ENCODE data around the gene NFATC1.

Gene NFATC1

DNA sequence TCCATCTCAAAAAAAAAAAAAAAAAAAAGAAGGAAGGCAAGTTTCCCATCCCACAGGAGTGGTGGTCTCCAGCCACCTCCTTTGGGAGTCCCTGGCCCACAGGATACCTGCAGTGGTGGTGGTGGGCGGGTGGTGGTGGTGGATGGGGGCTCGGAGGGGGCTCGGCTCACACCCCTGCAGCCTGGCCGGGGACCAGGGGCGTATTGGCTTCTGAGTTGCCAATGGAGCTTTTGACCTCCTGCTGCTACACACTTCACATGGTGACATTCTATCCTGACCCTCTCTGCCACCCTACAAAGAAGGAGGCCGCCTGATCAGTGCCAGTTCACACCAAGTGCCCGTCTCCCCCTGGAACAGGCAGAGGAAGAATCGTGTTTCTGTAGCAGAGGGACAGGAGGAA, 119.6 kb downstream of the NFATC1 start:
- H3K27me3 ChIP-seq (ENCODE audit: control insufficient read depth, insufficient read depth, low read length): peaks cover 5% of the 10 kb centered on the region
- H3K9ac ChIP-seq (ENCODE audit: low read depth, low read length): no peak overlapping the region
- no peaks in the 10 kb centered on the region for H3K4me1 ChIP-seq (ENCODE audit: control insufficient read depth, insufficient read depth, low read length)
- no peaks in the 10 kb centered on the region for H3K9me3 ChIP-seq (replicated peaks; ENCODE audit: low read length)
- H3K4me2 ChIP-seq (ENCODE audit: low read length): no peak overlapping the region
- H3K36me3 ChIP-seq (ENCODE audit: insufficient read depth, low read length): no peaks in the 10 kb centered on the region
- no peak overlapping the region for H3K4me3 ChIP-seq (ENCODE audit: low read length)

DNA sequence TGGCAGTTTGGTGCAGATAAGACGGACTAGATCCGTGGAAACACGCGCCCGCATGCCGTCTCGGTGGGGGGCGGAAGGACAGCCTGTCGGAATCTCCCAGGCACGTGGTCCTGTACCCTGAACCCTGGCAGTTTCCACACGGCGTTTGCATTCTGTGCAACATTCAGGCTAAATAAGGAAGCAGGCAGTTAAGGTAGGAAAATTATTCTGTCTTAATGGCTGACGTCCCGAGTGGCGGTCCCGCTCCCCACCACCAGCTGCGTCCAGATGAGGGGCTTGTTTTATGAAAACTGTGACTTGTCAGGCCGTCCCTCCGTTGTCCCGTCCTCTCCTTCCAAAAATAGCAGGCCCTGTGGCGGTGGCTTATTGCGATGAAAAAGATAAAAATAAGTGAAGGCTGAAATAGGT, 120.2 kb downstream of the NFATC1 start:
- Histone ChIP-seq H3K36me3 (ENCODE audit: insufficient read depth, low read length) (no peaks in the 10 kb centered on the region), H3K4me1 (ENCODE audit: control insufficient read depth, insufficient read depth, low read length) (no peaks in the 10 kb centered on the region), H3K27me3 (ENCODE audit: control insufficient read depth, insufficient read depth, low read length) (peaks cover 5% of the 10 kb centered on the region), H3K4me3 (ENCODE audit: low read length) (no peak overlapping the region), H3K9me3 (replicated peaks; ENCODE audit: low read length) (no peaks in the 10 kb centered on the region), H3K9ac (ENCODE audit: low read depth, low read length) (no peak overlapping the region), H3K4me2 (ENCODE audit: low read length) (no peak overlapping the region)

DNA sequence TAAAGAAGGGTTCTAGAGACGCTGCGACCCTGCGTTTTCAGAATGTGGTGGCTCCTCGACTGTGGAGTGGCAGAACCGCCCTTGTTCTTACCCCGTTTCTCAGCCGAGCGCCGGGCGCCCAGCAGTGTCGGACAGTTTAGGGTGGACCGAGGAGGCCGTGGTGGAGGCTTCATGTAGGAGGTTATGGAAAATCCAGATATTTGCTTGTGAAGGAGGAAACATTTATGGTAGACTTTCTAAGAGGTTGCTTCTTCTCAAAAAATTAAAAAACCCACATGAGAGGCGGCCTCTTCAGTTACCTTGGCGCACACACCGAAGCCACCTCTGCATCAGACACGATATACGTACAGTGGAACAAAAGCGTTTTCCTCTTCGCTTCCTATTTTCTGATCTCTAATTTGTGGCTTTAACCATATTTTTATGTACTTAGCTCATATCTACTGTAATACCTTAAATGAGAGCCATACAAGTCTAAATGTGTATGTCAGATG, 120.8 kb downstream of the NFATC1 start:
- Histone ChIP-seq H3K9me3 (replicated peaks; ENCODE audit: low read length) (no peaks in the 10 kb centered on the region), H3K4me3 (ENCODE audit: low read length) (no peak overlapping the region), H3K27me3 (ENCODE audit: control insufficient read depth, insufficient read depth, low read length) (peaks cover 5% of the 10 kb centered on the region), H3K9ac (ENCODE audit: low read depth, low read length) (no peak overlapping the region), H3K4me2 (ENCODE audit: low read length) (no peak overlapping the region), H3K36me3 (ENCODE audit: insufficient read depth, low read length) (no peaks in the 10 kb centered on the region), H3K4me1 (ENCODE audit: control insufficient read depth, insufficient read depth, low read length) (no peaks in the 10 kb centered on the region)

DNA sequence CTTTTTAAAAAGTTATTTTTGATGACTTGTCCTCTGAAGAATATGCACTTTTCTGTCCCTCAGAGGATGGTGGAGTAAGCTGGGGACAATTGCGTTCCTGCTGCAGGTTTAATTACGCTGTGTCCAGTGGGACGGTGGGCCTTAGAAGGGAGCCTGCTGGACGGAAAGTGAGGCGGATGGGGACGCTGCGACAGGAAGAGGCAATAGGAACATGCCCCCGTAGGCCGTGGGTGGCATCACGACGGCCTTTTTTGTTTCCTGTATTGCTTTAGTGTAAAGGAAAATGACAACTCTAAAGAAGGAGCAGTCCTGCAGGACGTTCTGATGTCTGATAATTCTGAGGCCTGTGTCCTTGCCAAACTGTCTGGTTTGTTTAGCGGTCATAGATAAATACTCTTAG, 121.6 kb downstream of the NFATC1 start:
- no peaks in the 10 kb centered on the region for H3K9me3 ChIP-seq (replicated peaks; ENCODE audit: low read length)
- H3K36me3 ChIP-seq (ENCODE audit: insufficient read depth, low read length): no peaks in the 10 kb centered on the region
- no peaks in the 10 kb centered on the region for H3K4me1 ChIP-seq (ENCODE audit: control insufficient read depth, insufficient read depth, low read length)
- H3K4me3 ChIP-seq (ENCODE audit: low read length): no peak overlapping the region
- peaks cover 5% of the 10 kb centered on the region for H3K27me3 ChIP-seq (ENCODE audit: control insufficient read depth, insufficient read depth, low read length)
- no peak overlapping the region for H3K4me2 ChIP-seq (ENCODE audit: low read length)
- no peak overlapping the region for H3K9ac ChIP-seq (ENCODE audit: low read depth, low read length)

DNA sequence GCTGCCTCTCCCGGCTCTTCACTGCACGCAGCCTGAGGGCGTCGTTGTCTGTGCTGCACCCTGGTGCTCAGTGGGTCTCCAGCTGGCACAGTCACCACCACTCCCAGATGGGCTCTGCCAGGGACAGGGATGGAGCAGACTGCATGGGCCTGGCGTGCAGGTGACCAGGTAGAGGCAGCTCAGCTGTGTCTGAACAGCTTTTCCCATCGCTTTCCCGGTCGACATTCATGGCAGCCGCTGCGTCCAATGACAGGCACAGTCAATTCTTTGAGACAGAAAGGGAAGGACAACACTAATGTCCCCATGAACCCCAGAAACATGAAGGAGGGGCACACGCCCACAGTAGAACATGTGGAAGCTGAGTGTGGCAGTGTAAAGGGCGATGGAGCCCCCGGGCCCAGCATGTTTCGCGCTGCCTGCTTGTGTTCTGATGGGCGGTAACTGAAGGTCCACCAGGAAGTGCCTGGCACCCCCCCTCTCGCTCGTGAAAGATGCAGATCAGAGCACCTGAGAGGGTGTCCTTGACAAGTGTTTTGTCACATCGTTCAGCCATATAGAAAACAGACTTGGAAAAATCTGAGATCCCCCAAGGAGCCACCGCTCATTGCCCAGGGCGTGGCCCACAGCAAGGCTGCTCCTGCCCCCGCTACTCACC, 122.4 kb downstream of the NFATC1 start:
- Histone ChIP-seq H3K27me3 (ENCODE audit: control insufficient read depth, insufficient read depth, low read length) (peaks cover 5% of the 10 kb centered on the region), H3K4me1 (ENCODE audit: control insufficient read depth, insufficient read depth, low read length) (no peaks in the 10 kb centered on the region), H3K4me2 (ENCODE audit: low read length) (no peak overlapping the region), H3K9ac (ENCODE audit: low read depth, low read length) (no peak overlapping the region), H3K4me3 (ENCODE audit: low read length) (no peak overlapping the region), H3K9me3 (replicated peaks; ENCODE audit: low read length) (no peaks in the 10 kb centered on the region), H3K36me3 (ENCODE audit: insufficient read depth, low read length) (no peaks in the 10 kb centered on the region)

DNA sequence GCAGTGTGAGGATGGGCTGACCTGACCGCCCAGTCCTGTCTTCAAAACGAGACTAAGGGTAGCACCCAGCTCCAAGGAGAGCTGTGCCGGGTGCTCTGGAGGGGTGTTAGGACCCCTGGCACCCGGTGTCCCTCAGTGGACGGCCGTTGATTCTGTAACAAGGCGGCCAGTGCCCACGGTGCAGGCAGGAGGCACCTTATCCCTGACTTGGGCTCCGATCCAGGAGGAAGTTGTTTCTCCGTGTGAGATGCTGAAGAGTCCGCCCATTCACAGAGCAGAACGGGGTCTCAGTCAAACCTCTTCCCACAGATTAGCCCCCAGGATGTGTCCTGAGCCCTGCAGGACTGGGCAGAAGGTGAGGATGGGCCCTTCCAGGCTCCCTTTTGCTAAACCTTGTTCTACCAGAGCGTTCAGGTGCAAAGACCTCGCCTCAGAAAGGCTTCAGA, 123.0 kb downstream of the NFATC1 start:
- Histone ChIP-seq H3K4me1 (ENCODE audit: control insufficient read depth, insufficient read depth, low read length) (no peaks in the 10 kb centered on the region), H3K4me2 (ENCODE audit: low read length) (no peak overlapping the region), H3K9ac (ENCODE audit: low read depth, low read length) (no peak overlapping the region), H3K36me3 (ENCODE audit: insufficient read depth, low read length) (no peaks in the 10 kb centered on the region), H3K4me3 (ENCODE audit: low read length) (no peak overlapping the region), H3K9me3 (replicated peaks; ENCODE audit: low read length) (no peaks in the 10 kb centered on the region), H3K27me3 (ENCODE audit: control insufficient read depth, insufficient read depth, low read length) (peaks cover 5% of the 10 kb centered on the region)

DNA sequence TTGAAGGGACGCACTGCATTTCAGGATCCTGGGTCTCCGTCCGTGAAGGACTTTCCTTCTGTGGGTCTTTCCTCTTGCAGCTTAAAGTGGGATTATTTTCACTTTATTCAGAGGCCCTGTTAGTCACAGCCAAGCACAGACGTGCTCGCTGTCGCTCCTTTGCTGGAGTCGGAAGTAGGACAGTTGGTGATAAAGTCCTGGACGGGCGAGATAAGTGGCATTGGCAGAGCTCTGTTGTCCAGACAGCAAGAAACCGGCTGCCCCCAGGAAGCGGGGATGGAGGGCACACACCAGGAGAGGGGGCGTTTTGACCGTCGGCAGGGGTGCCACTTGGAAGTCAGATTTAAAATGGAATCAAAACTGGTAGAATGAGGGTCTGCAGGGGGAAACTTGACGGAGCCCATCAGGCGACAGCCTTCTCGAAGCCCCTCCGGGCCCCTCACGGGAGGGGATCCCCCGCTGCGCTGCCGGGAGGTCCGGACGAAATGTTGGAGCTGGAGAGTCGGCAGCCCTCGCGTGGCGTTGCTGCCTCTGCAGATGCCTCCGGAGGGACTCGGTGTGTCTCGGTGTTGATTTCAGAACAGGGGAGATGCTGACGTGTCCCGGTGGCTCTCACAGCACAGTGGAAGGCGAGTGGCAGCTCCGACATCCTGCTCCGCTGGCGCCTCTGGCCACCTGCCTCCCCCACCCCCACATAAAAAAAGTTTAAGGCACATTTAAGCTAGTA, 124.2 kb downstream of the NFATC1 start:
- no peaks in the 10 kb centered on the region for H3K4me1 ChIP-seq (ENCODE audit: control insufficient read depth, insufficient read depth, low read length)
- H3K9ac ChIP-seq (ENCODE audit: low read depth, low read length): no peak overlapping the region
- no peaks in the 10 kb centered on the region for H3K36me3 ChIP-seq (ENCODE audit: insufficient read depth, low read length)
- H3K4me2 ChIP-seq (ENCODE audit: low read length): no peak overlapping the region
- H3K4me3 ChIP-seq (ENCODE audit: low read length): no peak overlapping the region
- H3K9me3 ChIP-seq (replicated peaks; ENCODE audit: low read length): no peaks in the 10 kb centered on the region
- peaks cover 5% of the 10 kb centered on the region for H3K27me3 ChIP-seq (ENCODE audit: control insufficient read depth, insufficient read depth, low read length)

DNA sequence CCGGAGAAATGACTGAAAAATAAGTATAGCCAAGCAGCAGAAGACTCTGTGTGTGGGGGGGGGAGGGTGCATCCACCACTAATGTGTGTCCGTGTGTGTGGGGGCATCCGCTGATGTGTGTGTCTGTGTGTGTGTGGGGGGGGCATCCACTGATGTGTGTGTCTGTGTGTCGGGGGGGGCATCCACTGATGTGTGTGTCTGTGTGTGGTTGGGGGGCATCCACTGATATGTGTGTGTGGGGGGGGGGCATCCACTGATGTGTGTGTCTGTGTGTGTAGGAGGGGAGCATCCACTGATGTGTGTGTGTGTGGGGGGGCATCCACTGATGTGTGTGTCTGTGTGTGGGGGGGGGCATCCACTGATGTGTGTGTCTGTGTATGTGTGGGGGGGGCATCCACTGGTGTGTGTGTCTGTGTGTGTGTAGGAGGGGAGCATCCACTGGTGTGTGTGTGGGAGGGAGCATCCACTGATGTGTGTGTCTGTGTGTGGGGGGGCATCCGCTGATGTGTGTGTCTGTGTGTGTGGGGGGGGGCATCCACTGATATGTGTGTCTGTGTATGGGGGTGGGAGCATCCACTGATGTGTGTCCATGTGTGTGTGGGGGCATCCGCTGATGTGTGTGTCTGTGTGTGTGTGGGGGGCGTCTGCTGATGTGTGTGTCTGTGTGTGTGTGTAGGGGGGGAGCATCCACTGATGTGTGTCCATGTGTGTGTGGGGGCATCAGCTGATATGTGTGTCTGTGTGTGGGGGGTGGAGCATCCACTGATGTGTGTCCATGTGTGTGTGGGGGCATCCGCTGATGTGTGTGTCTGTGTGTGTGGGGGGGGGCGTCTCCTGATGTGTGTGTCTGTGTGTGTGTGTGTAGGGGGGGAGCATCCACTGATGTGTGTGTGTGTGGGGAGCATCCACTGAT, 125.0 kb downstream of the NFATC1 start:
- no peaks in the 10 kb centered on the region for H3K9me3 ChIP-seq (replicated peaks; ENCODE audit: low read length)
- H3K36me3 ChIP-seq (ENCODE audit: insufficient read depth, low read length): no peaks in the 10 kb centered on the region
- H3K4me3 ChIP-seq (ENCODE audit: low read length): no peak overlapping the region
- no peaks in the 10 kb centered on the region for H3K4me1 ChIP-seq (ENCODE audit: control insufficient read depth, insufficient read depth, low read length)
- peaks cover 8% of the 10 kb centered on the region for H3K27me3 ChIP-seq (ENCODE audit: control insufficient read depth, insufficient read depth, low read length)
- H3K9ac ChIP-seq (ENCODE audit: low read depth, low read length): no peak overlapping the region
- no peak overlapping the region for H3K4me2 ChIP-seq (ENCODE audit: low read length)

DNA sequence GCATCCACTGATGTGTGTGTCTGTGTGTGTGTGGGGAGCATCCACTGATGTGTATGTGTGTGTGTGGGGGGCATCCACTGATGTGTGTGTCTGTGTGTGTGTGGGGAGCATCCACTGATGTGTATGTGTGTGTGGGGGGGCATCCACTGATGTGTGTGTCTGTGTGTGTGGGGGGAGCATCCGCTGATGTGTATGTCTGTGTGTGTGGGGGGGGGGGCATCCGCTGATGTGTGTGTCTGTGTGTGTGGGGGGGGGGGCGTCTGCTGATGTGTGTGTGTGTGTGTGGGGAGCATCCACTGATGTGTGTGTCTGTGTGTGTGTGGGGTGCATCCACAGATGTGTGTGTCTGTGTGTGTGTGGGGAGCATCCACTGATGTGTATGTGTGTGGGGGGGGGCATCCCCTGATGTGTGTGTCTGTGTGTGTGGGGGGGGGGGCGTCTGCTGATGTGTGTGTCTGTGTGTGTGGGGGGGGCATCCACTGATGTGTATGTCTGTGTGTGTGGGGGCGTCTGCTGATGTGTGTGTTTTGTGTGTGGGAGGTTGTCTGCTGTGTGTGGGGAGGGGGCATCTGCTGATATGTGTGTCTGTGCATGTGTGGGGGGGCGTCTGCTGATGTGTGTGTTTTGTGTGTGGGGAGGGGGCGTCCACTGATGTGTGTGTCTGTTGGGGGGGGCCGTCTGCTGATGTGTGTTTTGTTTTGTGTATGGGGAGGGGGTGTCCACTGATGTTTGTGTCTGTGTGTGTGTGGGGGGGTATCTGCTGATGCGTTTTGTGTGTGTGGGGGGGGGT, 125.9 kb downstream of the NFATC1 start:
- no peak overlapping the region for H3K9ac ChIP-seq (ENCODE audit: low read depth, low read length)
- H3K27me3 ChIP-seq (ENCODE audit: control insufficient read depth, insufficient read depth, low read length): peaks cover 8% of the 10 kb centered on the region
- no peaks in the 10 kb centered on the region for H3K9me3 ChIP-seq (replicated peaks; ENCODE audit: low read length)
- no peaks in the 10 kb centered on the region for H3K4me1 ChIP-seq (ENCODE audit: control insufficient read depth, insufficient read depth, low read length)
- H3K36me3 ChIP-seq (ENCODE audit: insufficient read depth, low read length): no peaks in the 10 kb centered on the region
- no peak overlapping the region for H3K4me2 ChIP-seq (ENCODE audit: low read length)
- no peak overlapping the region for H3K4me3 ChIP-seq (ENCODE audit: low read length)

DNA sequence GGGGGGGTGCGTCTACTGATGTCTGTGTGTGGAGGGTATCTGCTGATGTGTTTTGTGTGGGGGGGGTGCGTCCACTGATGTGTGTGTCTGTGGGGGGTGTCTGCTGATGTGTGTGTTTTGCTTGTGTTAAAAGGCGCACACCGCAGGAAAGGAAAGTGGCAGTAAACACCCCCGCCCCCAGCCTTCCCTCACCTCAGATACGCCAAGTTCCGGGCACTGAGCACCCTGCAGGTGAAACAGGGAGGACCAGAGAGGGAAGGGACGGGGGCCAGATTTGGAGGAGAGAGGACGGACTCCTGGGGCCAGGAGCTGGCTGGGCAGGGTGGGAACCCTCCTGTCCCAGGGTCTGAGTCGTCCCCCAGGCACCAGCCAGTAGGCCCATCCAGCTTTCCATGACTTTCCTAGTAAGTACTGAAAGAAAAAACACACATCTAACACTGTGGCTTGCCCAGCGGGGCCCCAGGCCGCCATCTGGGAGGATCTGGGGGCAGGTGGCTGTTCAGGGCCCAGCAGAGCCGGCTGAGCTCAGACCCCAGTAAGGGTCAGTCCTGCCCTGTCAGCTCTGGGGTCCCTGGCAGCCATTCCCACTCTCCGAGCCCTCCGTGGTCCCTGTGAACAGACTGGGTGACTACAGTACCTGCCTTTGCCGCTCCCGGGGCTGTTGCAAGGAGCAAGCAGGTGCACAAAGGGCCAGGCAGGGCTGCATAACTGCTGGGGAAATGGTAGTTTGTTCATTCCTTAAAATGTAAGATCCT, 126.9 kb downstream of the NFATC1 start:
- H3K4me3 ChIP-seq (ENCODE audit: low read length): no peak overlapping the region
- no peak overlapping the region for H3K9ac ChIP-seq (ENCODE audit: low read depth, low read length)
- H3K9me3 ChIP-seq (replicated peaks; ENCODE audit: low read length): no peaks in the 10 kb centered on the region
- no peaks in the 10 kb centered on the region for H3K4me1 ChIP-seq (ENCODE audit: control insufficient read depth, insufficient read depth, low read length)
- H3K36me3 ChIP-seq (ENCODE audit: insufficient read depth, low read length): no peaks in the 10 kb centered on the region
- H3K27me3 ChIP-seq (ENCODE audit: control insufficient read depth, insufficient read depth, low read length): peaks cover 9% of the 10 kb centered on the region
- no peak overlapping the region for H3K4me2 ChIP-seq (ENCODE audit: low read length)
